GM19025 (cell line): ENCODE data around the gene PHLPP2.
A peak's percentile ranks its signal among the peaks of the same experiment; 100 is the strongest.
"Not testable (repeated sequence)": the region's sequence is repeated elsewhere in the genome, so short reads cannot be mapped to it uniquely, and the experiment has no call there.

ENCODE experiments used
- ATAC-seq: cut with Tn5 transposase; IDR thresholded peaks from one replicate; pipeline ENCODE4 v1.9.1; 2021; ENCODE audit warnings: mild to moderate bottlenecking, low read depth, moderate library complexity; ENCODE audit not compliant: unreplicated experiment

The PHLPP2 gene

GRCh38 chr16:71723537-71724319, 773 bp downstream of the PHLPP2 start:
- peak; percentile 82 for ATAC-seq

DNA sequence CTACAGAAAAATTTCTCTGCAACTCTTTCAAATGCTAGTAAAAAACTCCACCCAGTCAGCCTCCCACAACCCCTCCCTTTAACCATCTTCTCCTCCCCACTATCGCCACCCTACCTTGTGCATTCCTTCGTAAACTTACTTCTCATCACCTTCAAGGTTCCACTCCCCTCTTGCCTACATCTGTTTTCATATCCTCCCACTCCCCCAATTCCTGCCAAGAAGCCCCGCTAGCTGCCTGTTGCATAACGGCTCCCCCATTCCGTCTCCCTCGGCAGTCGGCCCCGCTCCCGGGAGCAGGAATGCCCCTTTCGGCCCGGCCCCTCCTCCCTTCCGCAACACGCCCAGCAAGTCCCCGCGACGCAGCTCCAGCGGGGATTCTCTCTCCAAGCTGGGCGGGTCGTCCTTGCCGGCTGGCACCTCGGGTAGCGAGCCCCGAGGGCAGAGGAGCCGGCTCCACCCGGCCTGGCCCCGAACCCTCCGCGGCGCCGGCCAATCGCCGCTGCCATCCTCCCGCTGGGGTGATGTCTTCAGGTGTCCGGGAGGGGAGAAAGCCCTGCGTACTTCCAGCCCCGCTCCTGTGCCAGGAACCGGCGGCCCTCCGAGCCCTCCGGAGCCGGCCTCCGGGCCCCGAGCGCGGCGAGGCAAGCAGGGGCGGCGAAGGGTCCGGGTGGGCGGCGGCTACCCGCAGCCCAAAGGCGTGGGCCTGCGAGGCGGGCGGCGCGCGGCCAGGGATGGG, 1.5 kb downstream of the PHLPP2 start:
- ATAC-seq, result peak; percentile 30

GRCh38 chr16:71721066-71721740, 3.3 kb downstream of the PHLPP2 start:
- ATAC-seq, result no peak

DNA sequence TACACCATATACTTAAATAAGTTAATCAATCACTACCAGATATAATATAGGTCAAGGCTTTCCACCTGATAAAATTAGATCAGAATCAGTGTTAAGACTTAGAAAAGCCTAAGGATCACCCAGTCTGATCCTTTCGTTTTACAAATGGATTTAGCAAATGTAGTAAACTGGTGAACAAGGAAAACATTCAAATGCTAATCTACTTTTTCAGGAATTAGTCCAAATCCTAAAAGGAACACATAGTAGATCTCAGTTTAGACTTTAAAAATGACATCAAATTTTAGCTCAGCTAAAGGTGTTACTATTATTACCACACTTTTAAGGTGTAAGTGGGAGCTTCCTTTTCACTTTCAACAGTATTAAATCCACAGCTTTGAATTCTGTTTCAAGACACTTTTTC, 12.0 kb downstream of the PHLPP2 start:
- no peak for ATAC-seq

GRCh38 chr16:71711789-71712188, 12.7 kb downstream of the PHLPP2 start:
- ATAC-seq, result no peak

DNA sequence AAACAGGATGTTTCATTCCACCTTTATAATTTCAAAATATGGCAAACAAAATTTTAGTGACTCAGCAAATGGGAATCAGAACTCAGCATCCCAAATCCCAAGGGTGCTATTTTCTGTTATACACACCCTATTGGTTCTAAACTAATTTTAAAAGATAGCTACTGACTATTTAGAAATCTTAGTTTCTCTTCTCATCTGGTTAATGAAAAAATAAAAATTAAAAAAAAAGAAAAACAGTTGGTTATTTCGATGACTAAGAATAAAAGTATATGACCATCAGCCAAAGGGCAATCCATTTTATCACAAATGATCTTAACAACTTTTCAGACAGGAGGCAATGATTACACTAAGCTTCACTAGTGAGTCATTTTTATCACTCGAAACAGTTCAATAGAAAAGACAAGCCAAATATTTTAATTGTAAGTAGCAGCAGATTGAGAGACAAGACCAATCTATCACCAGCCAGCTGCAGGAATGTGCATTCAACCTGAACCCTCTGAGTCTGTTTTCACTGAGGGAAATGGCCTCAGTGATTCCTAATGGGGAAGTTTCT, 15.2 kb downstream of the PHLPP2 start:
- ATAC-seq, result no peak

- ATAC-seq, result no peak
Measured at GRCh38 chr16:71708696-71709095, 15.8 kb downstream of the PHLPP2 start.

DNA sequence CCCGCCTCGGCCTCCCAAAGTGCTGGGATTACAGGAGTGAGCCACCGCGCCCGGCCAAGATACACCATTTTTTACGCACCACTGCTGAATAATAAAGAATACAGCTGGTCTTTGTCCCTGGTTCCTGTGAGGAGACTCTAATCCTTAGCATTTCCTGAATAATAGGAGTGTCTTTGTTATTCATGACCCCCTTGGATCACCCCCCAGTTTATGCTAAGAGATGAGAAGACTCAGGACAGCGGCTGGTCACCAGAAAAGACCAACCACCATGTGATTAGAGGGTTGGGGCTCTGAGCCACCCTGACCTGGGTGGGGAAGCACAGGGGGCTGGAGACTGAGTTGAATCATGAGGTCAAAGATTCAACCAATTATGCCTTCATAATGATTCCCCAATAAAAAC, 17.3 kb downstream of the PHLPP2 start:
- no peak for ATAC-seq

GRCh38 chr16:71706046-71706445, 18.5 kb downstream of the PHLPP2 start:
- ATAC-seq, result no peak

- ATAC-seq, result no peak
Measured at GRCh38 chr16:71703333-71703732, 21.2 kb downstream of the PHLPP2 start.

- no peak for ATAC-seq
Measured at GRCh38 chr16:71700831-71701230, 23.7 kb downstream of the PHLPP2 start.

GRCh38 chr16:71698491-71698890, 26.0 kb downstream of the PHLPP2 start:
- ATAC-seq, result no peak

DNA sequence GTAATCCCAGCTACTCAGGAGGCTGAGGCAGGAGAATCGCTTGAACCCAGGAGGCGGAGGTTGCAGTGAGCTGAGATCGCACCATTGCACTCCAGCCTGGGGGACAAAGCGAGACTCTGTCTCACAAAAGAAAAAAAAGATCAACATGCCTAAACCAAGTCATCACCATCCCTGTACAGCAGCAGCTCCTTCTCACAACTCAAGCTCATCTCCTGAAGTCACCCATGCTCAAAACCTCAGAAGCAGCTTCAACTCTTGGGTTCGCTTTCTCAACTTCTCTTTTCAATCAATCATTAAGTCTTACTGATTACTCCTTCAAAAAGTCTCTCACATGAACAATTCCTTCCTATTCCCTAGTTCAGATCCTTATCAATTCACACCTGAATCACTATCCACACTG, 31.3 kb downstream of the PHLPP2 start:
- ATAC-seq, result no peak

DNA sequence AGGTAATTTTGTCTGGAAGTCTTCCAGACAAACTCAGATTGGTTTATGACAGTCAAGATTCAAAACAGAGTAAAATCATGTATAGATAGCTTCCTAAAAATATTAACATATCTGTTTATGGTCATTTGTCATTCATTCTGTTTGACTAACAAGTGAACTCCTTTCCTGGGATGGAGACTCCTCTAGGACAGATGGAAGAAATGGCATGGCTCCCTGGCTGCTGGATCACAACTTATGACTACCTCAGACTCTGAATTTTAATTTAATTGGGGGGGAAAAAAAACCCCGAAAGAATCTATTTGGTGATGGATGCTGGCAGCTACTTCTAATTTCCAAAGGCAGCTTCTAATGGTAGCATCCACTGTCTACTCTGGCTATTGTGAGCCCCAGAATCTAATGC, 34.6 kb downstream of the PHLPP2 start:
- ATAC-seq, result no peak

DNA sequence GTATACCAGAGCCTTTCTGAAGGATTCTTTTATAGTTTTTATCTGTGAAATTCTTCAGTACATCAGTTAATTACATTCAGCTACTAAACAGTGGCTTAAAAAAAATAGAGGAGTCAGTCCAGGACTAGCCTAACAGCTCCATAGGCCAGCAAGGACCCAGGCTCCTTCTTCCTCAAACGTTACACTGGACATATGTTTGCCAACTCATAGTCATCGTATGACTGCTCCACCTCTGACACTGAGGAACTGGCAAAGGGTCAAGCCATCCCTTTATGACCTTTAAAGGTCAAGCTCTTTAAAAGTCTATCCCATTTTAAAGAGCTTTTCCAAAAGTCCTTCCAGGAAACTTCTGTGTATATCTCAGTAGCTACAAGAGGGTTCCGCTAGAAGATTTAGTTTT, 36.6 kb downstream of the PHLPP2 start:
- no peak for ATAC-seq

DNA sequence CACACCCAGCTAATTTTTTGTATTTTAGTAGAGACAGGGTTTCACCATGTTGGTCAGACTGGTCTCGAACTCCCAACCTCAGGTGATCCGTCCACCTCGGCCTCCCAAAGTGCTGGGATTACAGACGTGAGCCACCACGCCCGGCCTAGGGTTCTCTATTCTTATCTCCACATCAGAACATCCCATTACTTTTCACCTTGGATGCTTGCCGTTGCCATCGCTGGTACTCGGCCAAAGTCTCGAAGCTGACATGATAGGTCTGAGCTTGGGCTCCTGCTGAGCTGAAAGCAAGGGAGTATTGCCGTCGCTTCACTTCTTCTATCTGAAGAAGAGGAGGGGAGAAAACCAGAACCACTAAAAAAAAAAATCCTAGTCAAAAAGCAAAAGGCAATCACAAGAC, 40.2 kb downstream of the PHLPP2 start:
- ATAC-seq, result not testable (repeated sequence)

DNA sequence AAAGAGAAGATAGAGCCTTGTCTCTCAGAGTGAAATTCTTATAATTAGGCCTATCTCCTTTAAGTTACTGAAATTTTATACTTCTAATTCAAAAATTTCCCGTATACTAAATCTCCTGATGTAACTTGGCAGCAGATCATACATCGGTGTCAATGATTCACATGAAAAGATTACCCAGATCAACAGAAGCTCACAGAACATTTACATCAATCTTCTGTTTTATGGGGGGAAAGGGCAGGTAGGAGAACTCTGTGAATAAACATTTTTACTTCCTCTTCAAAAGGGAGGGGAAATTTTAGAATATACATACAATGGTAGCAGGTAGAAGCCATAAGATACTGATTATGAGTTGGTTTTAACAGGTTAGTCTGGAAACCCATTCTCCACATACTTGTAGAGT, 43.1 kb downstream of the PHLPP2 start:
- no peak for ATAC-seq

DNA sequence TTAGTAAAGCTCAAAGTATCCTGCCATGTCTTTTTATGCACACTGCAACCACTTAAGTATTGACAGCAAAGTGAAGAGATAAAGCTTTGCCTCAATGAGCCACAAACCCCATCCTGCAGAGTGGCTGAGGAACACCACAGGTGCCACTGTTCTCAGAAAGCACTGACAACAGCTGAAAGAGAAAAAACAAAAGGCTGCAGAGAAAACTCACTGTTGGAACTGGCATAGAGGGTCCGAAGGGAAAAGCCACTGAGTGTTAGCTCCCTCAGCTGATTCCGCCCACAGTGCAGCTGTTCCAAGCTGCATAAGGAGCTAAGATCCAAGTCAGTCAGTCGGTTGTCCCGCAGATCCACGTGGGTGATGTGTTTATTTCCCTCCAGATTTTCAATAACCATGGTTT, 48.3 kb downstream of the PHLPP2 start:
- no peak for ATAC-seq

- ATAC-seq, result no peak
Measured at GRCh38 chr16:71675380-71675779, 49.1 kb downstream of the PHLPP2 start.

GRCh38 chr16:71674229-71674628, 50.3 kb downstream of the PHLPP2 start:
- ATAC-seq, result no peak

GRCh38 chr16:71673582-71673973, 50.9 kb downstream of the PHLPP2 start:
- no peak for ATAC-seq
